Left ventricle myocardium inferior (tissue), 1 donor: ENCODE data around the gene ZCCHC24. TPM values are rescaled to one million over a fixed set of nuclear protein-coding genes. Genes with fewer than 3 reads are reported as not detected.
"Not testable (repeated sequence)": the region's sequence is repeated elsewhere in the genome, so short reads cannot be mapped to it uniquely, and the experiment has no call there.

ENCODE experiments used
- DNase-seq: peaks from one replicate; pipeline ENCODE4 v3.0.0-alpha.2; 2020
- H3K27ac ChIP-seq: fragments of 200-600 bp; replicated peaks from 2 replicates; pipeline ENCODE4 v1.8.0; 2021
- H3K27me3 ChIP-seq: fragments of 200-600 bp; 2 replicates; pipeline ENCODE4 v1.8.0; 2021; ENCODE audit warnings: low read depth
- H3K36me3 ChIP-seq: fragments of 200-600 bp; 2 replicates; pipeline ENCODE4 v1.8.0; 2021
- H3K4me1 ChIP-seq: fragments of 200-600 bp; 2 replicates; pipeline ENCODE4 v1.8.0; 2021
- H3K4me3 ChIP-seq: fragments of 200-600 bp; 2 replicates; pipeline ENCODE4 v1.8.0; 2021; ENCODE audit warnings: mild to moderate bottlenecking, moderate library complexity
- H3K9me3 ChIP-seq: fragments of 200-600 bp; replicated peaks from 2 replicates; pipeline ENCODE4 v1.8.0; 2021
- intact Hi-C: fragments of 100-400 bp; cut with micrococcal nuclease; formaldehyde crosslinking; loops from one replicate; pipeline ENCODE4 v1.11.0; 2022
- total RNA-seq: library from RNA; stranded (reverse); fragmentation: NEBNext Ultra II Directional; extraction: Animal tissue kit (Norgen Biotek cat#: 25700); gene quantifications from one replicate; pipeline ENCODE4 v1.2.1, GENCODE V29; 2021
- TF ChIP-seq, protein P1 (sequence below): fragments of 200-600 bp; IDR thresholded peaks from 2 replicates; pipeline ENCODE4 v1.8.0; 2021; ENCODE audit warnings: antibody characterized with exemption, mild to moderate bottlenecking, borderline replicate concordance
- donor health status: DM: no; HTN: yes; CAD: no; lungs with severe emphysema.

ZCCHC24 gene
- total RNA-seq, 1 donor from 2014 or later = 47.5 TPM

DNA sequence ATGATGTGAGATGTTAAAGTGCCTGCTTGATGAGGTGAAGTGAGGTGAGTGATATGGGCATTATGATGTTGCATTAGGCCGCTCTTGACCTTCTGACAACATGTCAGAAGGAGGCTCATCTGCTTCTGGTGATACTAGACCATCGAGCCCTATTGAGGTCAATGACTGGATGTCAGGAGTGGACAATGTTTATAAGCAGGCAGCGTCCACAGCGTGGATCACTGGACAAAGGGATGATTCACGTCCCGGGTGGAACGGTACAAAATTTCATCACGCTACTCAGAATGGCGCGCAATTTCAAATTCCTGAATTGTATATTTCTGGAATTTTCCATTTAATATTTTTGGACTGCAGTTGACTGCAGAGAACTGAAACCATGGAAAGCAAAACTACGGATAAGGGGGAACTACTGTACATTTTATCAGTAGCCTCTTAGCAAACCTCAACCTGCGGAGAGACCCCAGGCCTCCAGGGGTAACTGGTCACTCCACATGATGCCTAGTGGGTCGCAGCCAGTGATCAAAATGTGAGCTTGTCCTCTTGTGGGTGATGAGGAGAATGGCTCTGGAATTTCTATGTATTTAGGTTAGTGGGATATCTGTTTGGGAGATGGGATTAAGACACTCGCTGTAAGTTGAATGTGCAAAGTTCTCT is 5.7 kb upstream of the ZCCHC24 start:
- DNase-seq = no peak
- Histone ChIP-seq H3K27ac (no peak overlapping the region), H3K4me3 (no peak overlapping the region), H3K27me3 (no peaks in the 10 kb centered on the region), H3K9me3 (no peaks in the 10 kb centered on the region), H3K36me3 (no peaks in the 10 kb centered on the region), H3K4me1 (peaks cover 8% of the 10 kb centered on the region)
- intact Hi-C loops = no loop called here
- TF ChIP-seq, protein P1, sequence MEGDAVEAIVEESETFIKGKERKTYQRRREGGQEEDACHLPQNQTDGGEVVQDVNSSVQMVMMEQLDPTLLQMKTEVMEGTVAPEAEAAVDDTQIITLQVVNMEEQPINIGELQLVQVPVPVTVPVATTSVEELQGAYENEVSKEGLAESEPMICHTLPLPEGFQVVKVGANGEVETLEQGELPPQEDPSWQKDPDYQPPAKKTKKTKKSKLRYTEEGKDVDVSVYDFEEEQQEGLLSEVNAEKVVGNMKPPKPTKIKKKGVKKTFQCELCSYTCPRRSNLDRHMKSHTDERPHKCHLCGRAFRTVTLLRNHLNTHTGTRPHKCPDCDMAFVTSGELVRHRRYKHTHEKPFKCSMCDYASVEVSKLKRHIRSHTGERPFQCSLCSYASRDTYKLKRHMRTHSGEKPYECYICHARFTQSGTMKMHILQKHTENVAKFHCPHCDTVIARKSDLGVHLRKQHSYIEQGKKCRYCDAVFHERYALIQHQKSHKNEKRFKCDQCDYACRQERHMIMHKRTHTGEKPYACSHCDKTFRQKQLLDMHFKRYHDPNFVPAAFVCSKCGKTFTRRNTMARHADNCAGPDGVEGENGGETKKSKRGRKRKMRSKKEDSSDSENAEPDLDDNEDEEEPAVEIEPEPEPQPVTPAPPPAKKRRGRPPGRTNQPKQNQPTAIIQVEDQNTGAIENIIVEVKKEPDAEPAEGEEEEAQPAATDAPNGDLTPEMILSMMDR = no peak

- H3K9me3 ChIP-seq = no peaks in the 10 kb centered on the region
- H3K4me3 ChIP-seq = no peak overlapping the region
- H3K36me3 ChIP-seq = no peaks in the 10 kb centered on the region
- H3K27me3 ChIP-seq = no peaks in the 10 kb centered on the region
- no peak overlapping the region for H3K27ac ChIP-seq
- H3K4me1 ChIP-seq = peaks cover 19% of the 10 kb centered on the region
- intact Hi-C loops = no loop called here
- TF ChIP-seq, protein P1 = no peak
- DNase-seq = no peak
These were observed 4.0 kb upstream of the ZCCHC24 start for GRCh38 chr10:79449181-79450146.

GRCh38 chr10:79448732-79449049 is 3.3 kb upstream of the ZCCHC24 start:
- TF ChIP-seq, protein P1 = no peak
- intact Hi-C loops = no loop called here
- H3K27ac ChIP-seq = no peak overlapping the region
- H3K4me1 ChIP-seq = peaks cover 26% of the 10 kb centered on the region
- H3K36me3 ChIP-seq = no peaks in the 10 kb centered on the region
- no peaks in the 10 kb centered on the region for H3K27me3 ChIP-seq
- no peaks in the 10 kb centered on the region for H3K9me3 ChIP-seq
- no peak for DNase-seq
- no peak overlapping the region for H3K4me3 ChIP-seq

- DNase-seq = no peak
- Histone ChIP-seq H3K27ac (no peak overlapping the region), H3K4me1 (peaks cover 32% of the 10 kb centered on the region), H3K4me3 (no peak overlapping the region), H3K9me3 (no peaks in the 10 kb centered on the region), H3K27me3 (no peaks in the 10 kb centered on the region), H3K36me3 (no peaks in the 10 kb centered on the region)
- TF ChIP-seq, protein P1 = no peak
- intact Hi-C loops = no loop called here
These were observed 2.7 kb upstream of the ZCCHC24 start for GRCh38 chr10:79447911-79448731.

GRCh38 chr10:79447249-79447648 is 1.8 kb upstream of the ZCCHC24 start:
- H3K4me1 ChIP-seq = peaks cover 41% of the 10 kb centered on the region
- H3K27me3 ChIP-seq, intact Hi-C loops, H3K9me3 ChIP-seq, DNase-seq, H3K36me3 ChIP-seq, H3K4me3 ChIP-seq: not testable (repeated sequence)
- H3K27ac ChIP-seq = peak overlapping the region; percentile 99
